Calu3 (cell line): ENCODE measurements around the gene DLG2. TPM values are rescaled to one million over a fixed set of nuclear protein-coding genes. Genes with fewer than 3 reads are reported as not detected.

ENCODE experiments used
- BruUV-seq: library from RNA; stranded (reverse); fragments of 400-500 nt; replicated peaks from 2 replicates; lab custom pipeline; 2021; lab: Mats Ljungman, UMichigan
- CTCF ChIA-PET: fragments of 300-600 bp; sonication (Branson Sonifier 250); formaldehyde crosslinking; loops from one replicate; lab custom pipeline; 2022; ENCODE audit warnings: antibody characterized with exemption; lab: Charles Lee
- DNase-seq: peaks from one replicate; pipeline ENCODE4 v3.0.0; 2022
- H3K27ac Mint-ChIP-seq: one replicate; pipeline ENCODE4 v1.8.0; 2022; ENCODE audit warnings: mixed read lengths; ENCODE audit not compliant: unreplicated experiment
- H3K27me3 Mint-ChIP-seq: one replicate; pipeline ENCODE4 v1.8.0; 2022; ENCODE audit warnings: mixed read lengths; ENCODE audit not compliant: unreplicated experiment
- H3K36me3 Mint-ChIP-seq: one replicate; pipeline ENCODE4 v1.8.0; 2022; ENCODE audit warnings: mild to moderate bottlenecking, moderate library complexity, mixed read lengths; ENCODE audit not compliant: insufficient read depth, unreplicated experiment
- H3K4me1 Mint-ChIP-seq: one replicate; pipeline ENCODE4 v1.8.0; 2022; ENCODE audit warnings: mild to moderate bottlenecking, low read depth, mixed read lengths; ENCODE audit not compliant: unreplicated experiment
- H3K4me3 Mint-ChIP-seq: one replicate; pipeline ENCODE4 v1.8.0; 2022; ENCODE audit warnings: mild to moderate bottlenecking, low read depth, moderate library complexity, mixed read lengths; ENCODE audit not compliant: unreplicated experiment
- H3K9me3 Mint-ChIP-seq: one replicate; pipeline ENCODE4 v1.8.0; 2022; ENCODE audit warnings: low read depth, mixed read lengths; ENCODE audit not compliant: unreplicated experiment
- CTCF ChIP-seq: fragments of 200-600 bp; IDR thresholded peaks from one replicate; pipeline ENCODE4 v1.8.0; 2022; ENCODE audit warnings: antibody characterized with exemption; ENCODE audit not compliant: unreplicated experiment
- intact Hi-C: fragments of 100-400 bp; cut with micrococcal nuclease; formaldehyde crosslinking; loops from one replicate; pipeline ENCODE4 v1.10.0; 2022; ENCODE audit not compliant: unreplicated experiment
- total RNA-seq: library from RNA; stranded (reverse); gene quantifications from 2 replicates; pipeline ENCODE4 v1.2.3, GENCODE V29; 2022

DLG2 gene
- total RNA-seq, 1 experiment from 2014 or later = 0.71 TPM

- BruUV-seq = no TSS peak
- H3K4me3 Mint-ChIP-seq = no peak overlapping the region
- CTCF ChIA-PET = no interaction called here
- intact Hi-C loops = no loop called here
- TF ChIP-seq CTCF = no peak
- no peaks in the 10 kb centered on the region for H3K9me3 Mint-ChIP-seq
- H3K27me3 Mint-ChIP-seq = peaks cover 34% of the 10 kb centered on the region
- no peaks in the 10 kb centered on the region for H3K4me1 Mint-ChIP-seq
- no peaks in the 10 kb centered on the region for H3K36me3 Mint-ChIP-seq
- DNase-seq = no peak
- H3K27ac Mint-ChIP-seq = no peak overlapping the region
Observed at GRCh38 chr11:83823461-83824025, 1803.6 kb downstream of the DLG2 start.

- Mint-ChIP-seq H3K36me3 (no peaks in the 10 kb centered on the region), H3K27me3 (peaks cover 30% of the 10 kb centered on the region), H3K4me1 (no peaks in the 10 kb centered on the region), H3K9me3 (no peaks in the 10 kb centered on the region), H3K27ac (no peak overlapping the region), H3K4me3 (no peak overlapping the region)
- peak; percentile 34 for TF ChIP-seq CTCF
- DNase-seq = no peak
- CTCF ChIA-PET = interaction anchor here (1.2 to 1.8 kb wide), 2 partner anchors 17 to 527 kb away, joined by 3 to 8 read pairs; no protein-coding TSS in a partner anchor
- intact Hi-C loops = loop anchor here (1.0 to 5.0 kb wide), 3 partner anchors 579 to 953 kb away; no protein-coding TSS in a partner anchor
- BruUV-seq = no TSS peak
Observed at GRCh38 chr11:83819931-83820549, 1807.1 kb downstream of the DLG2 start.

GRCh38 chr11:83818349-83818748 is 1808.8 kb downstream of the DLG2 start:
- H3K27ac Mint-ChIP-seq = no peak overlapping the region
- no peaks in the 10 kb centered on the region for H3K9me3 Mint-ChIP-seq
- H3K27me3 Mint-ChIP-seq = peaks cover 30% of the 10 kb centered on the region
- CTCF ChIA-PET = no interaction called here
- H3K36me3 Mint-ChIP-seq = no peaks in the 10 kb centered on the region
- TF ChIP-seq CTCF = no peak
- H3K4me3 Mint-ChIP-seq = no peak overlapping the region
- intact Hi-C loops = loop anchor here (5.0 kb wide), 1 partner anchor 911 kb away; no protein-coding TSS in a partner anchor
- BruUV-seq = no TSS peak
- DNase-seq = no peak
- no peaks in the 10 kb centered on the region for H3K4me1 Mint-ChIP-seq

- CTCF ChIA-PET = interaction anchor here (1.1 kb wide), 1 partner anchor 524 kb away, joined by 5 read pairs; no protein-coding TSS in a partner anchor
- no peaks in the 10 kb centered on the region for H3K9me3 Mint-ChIP-seq
- H3K4me1 Mint-ChIP-seq = no peaks in the 10 kb centered on the region
- H3K4me3 Mint-ChIP-seq = no peak overlapping the region
- H3K27ac Mint-ChIP-seq = no peak overlapping the region
- peaks cover 23% of the 10 kb centered on the region for H3K27me3 Mint-ChIP-seq
- DNase-seq = no peak
- intact Hi-C loops = loop anchor here (1.0 to 5.0 kb wide), 2 partner anchors 523 to 909 kb away; no protein-coding TSS in a partner anchor
- peak; percentile 28 for TF ChIP-seq CTCF
- H3K36me3 Mint-ChIP-seq = no peaks in the 10 kb centered on the region
- no TSS peak for BruUV-seq
Observed at GRCh38 chr11:83816572-83817187, 1810.5 kb downstream of the DLG2 start.
